Urinary bladder (tissue), 4 donors: ENCODE measurements around the gene ABCF2. TPM values are rescaled to one million over a fixed set of nuclear protein-coding genes. Genes with fewer than 3 reads are reported as not detected.

ENCODE experiments used
- DNase-seq: peaks from one replicate; pipeline ENCODE4 v3.0.0-alpha.2; 2015; ENCODE audit errors: extremely low spot score
- H3K27ac ChIP-seq: one replicate; pipeline ENCODE4 v1.5.1; 2013; ENCODE audit warnings: low read depth, mild to moderate bottlenecking, moderate library complexity
- H3K36me3 ChIP-seq: one replicate; pipeline ENCODE4 v1.6.1; 2013; ENCODE audit warnings: mild to moderate bottlenecking, moderate library complexity; ENCODE audit not compliant: insufficient read depth
- H3K4me1 ChIP-seq: one replicate; pipeline ENCODE4 v1.6.1; 2013; ENCODE audit warnings: mild to moderate bottlenecking, moderate library complexity; ENCODE audit not compliant: insufficient read depth
- H3K4me3 ChIP-seq: one replicate; pipeline ENCODE4 v1.5.1; 2013; ENCODE audit warnings: low read depth, low read length
- WGBS: extraction: QIAGEN DNeasy Blood & Tissue Kit; methylation state at CpG from one replicate; pipeline ENCODE4 v1.1.7; 2013; 5-methylcytosine and 5-hydroxymethylcytosine counted together
- polyA plus RNA-seq: library from polyadenylated mRNA; stranded (reverse); fragments of 200-250 nt; gene quantifications from one replicate; pipeline ENCODE4 v1.2.3, GENCODE V29; 2013
- total RNA-seq: library from RNA; depleted of rRNA; stranded (reverse); fragments of >200 nt; gene quantifications from one replicate; pipeline ENCODE4 v1.2.3, GENCODE V29; 2014
- donor health status: healthy with polysubstance abuse.
- donor health status: healthy.

Gene ABCF2
- total and polyA plus RNA-seq, 2 donors: 14.1 to 29.6 TPM

GRCh38 chr7:151167197-151167961 lies 59.6 kb downstream of the ABCF2 start, which contains the start of gene GBX1:
TSS of gene GBX1 (minus strand) at chr7:151167694. CDS start at chr7:151167548, 146 bp downstream.
- H3K4me3 ChIP-seq: peak within 1 kb of the TSS; percentile 53
- no peaks in the 10 kb centered on the region for H3K4me1 ChIP-seq
- under 1% methylated on average over 101 of the region's 101 CpGs for WGBS
- DNase-seq: no peak
- no peaks in the 10 kb centered on the region for H3K36me3 ChIP-seq
- H3K27ac ChIP-seq: no peak within 1 kb of the TSS

- DNase-seq: no peak
Observed at GRCh38 chr7:151166629-151167196, 60.3 kb downstream of the ABCF2 start.

More at GRCh38 chr7:151166629-151167196, 60.3 kb downstream of the ABCF2 start:
- Histone ChIP-seq H3K36me3 (no peaks in the 10 kb centered on the region), H3K4me1 (no peaks in the 10 kb centered on the region), H3K27ac (no peak overlapping the region), H3K4me3 (peak overlapping the region; percentile 53)
- 11% methylated on average over 31 of the region's 31 CpGs for WGBS

Other genes starting within 250 kb of the ABCF2 start
- 9.9 TPM for gene KCNH2, start 248.9 kb downstream of the ABCF2 start, total RNA-seq
- gene KCNH2, start 248.9 kb downstream of the ABCF2 start, polyA plus RNA-seq: 48.5 TPM
- 6.0 TPM for gene NOS3, start 236.2 kb downstream of the ABCF2 start, total RNA-seq
- 15.8 TPM for gene NOS3, start 236.2 kb downstream of the ABCF2 start, polyA plus RNA-seq
- gene ATG9B, start 202.7 kb downstream of the ABCF2 start, total RNA-seq: not detected
- gene ATG9B, start 202.7 kb downstream of the ABCF2 start, polyA plus RNA-seq: 0.32 TPM
- 17.1 TPM for gene ABCB8, start 198.8 kb downstream of the ABCF2 start, total RNA-seq
- gene ABCB8, start 198.8 kb downstream of the ABCF2 start, polyA plus RNA-seq: 19.4 TPM
- gene ASIC3, start 178.7 kb downstream of the ABCF2 start, total RNA-seq: 1.1 TPM
- 2.0 TPM for gene ASIC3, start 178.7 kb downstream of the ABCF2 start, polyA plus RNA-seq
- 6.7 TPM for gene CDK5, start 169.3 kb downstream of the ABCF2 start, total RNA-seq
- 9.4 TPM for gene CDK5, start 169.3 kb downstream of the ABCF2 start, polyA plus RNA-seq
- gene SLC4A2, start 167.6 kb downstream of the ABCF2 start, total RNA-seq: 30.6 TPM
- 107 TPM for gene SLC4A2, start 167.6 kb downstream of the ABCF2 start, polyA plus RNA-seq
- 42.4 TPM for gene FASTK, start 146.4 kb downstream of the ABCF2 start, total RNA-seq
- gene FASTK, start 146.4 kb downstream of the ABCF2 start, polyA plus RNA-seq: 87.8 TPM
- 9.7 TPM for gene TMUB1, start 143.7 kb downstream of the ABCF2 start, total RNA-seq
- 51.9 TPM for gene TMUB1, start 143.7 kb downstream of the ABCF2 start, polyA plus RNA-seq
- 25.5 TPM for gene AGAP3, start 140.7 kb downstream of the ABCF2 start, total RNA-seq
- gene AGAP3, start 140.7 kb downstream of the ABCF2 start, polyA plus RNA-seq: 77.0 TPM
- not detected for gene GBX1, start 59.5 kb downstream of the ABCF2 start, total RNA-seq
- not detected for gene GBX1, start 59.5 kb downstream of the ABCF2 start, polyA plus RNA-seq
- gene ASB10, start 40.0 kb downstream of the ABCF2 start, total RNA-seq: not detected
- not detected for gene ASB10, start 40.0 kb downstream of the ABCF2 start, polyA plus RNA-seq
- not detected for gene H2BK1, start 16.7 kb downstream of the ABCF2 start, total RNA-seq
- not detected for gene H2BK1, start 16.7 kb downstream of the ABCF2 start, polyA plus RNA-seq
- gene CHPF2, start 5.3 kb upstream of the ABCF2 start, total RNA-seq: 25.2 TPM
- gene CHPF2, start 5.3 kb upstream of the ABCF2 start, polyA plus RNA-seq: 23.0 TPM
- gene SMARCD3, start 21.5 kb upstream of the ABCF2 start, total RNA-seq: 33.2 TPM
- 47.8 TPM for gene SMARCD3, start 21.5 kb upstream of the ABCF2 start, polyA plus RNA-seq
- gene NUB1, start 114.6 kb upstream of the ABCF2 start, total RNA-seq: 41.4 TPM
- 45.6 TPM for gene NUB1, start 114.6 kb upstream of the ABCF2 start, polyA plus RNA-seq
- gene WDR86, start 182.8 kb upstream of the ABCF2 start, total RNA-seq: 6.8 TPM
- 4.2 TPM for gene WDR86, start 182.8 kb upstream of the ABCF2 start, polyA plus RNA-seq
- 0.16 TPM for gene CRYGN, start 212.9 kb upstream of the ABCF2 start, total RNA-seq
- gene CRYGN, start 212.9 kb upstream of the ABCF2 start, polyA plus RNA-seq: 0.67 TPM